Activated naive CD8-positive, alpha-beta T cell (primary cell): ENCODE measurements around the gene DAD1.

Experiments
- H3K27ac Mint-ChIP-seq: one replicate; pipeline ENCODE4 v1.8.0; 2021; ENCODE audit warnings: mixed read lengths
- H3K27me3 Mint-ChIP-seq: one replicate; pipeline ENCODE4 v1.8.0; 2021; ENCODE audit warnings: mixed read lengths
- H3K36me3 Mint-ChIP-seq: one replicate; pipeline ENCODE4 v1.8.0; 2021; ENCODE audit warnings: mixed read lengths
- H3K4me1 Mint-ChIP-seq: one replicate; pipeline ENCODE4 v1.8.0; 2021; ENCODE audit warnings: low read depth, mixed read lengths
- H3K4me3 Mint-ChIP-seq: one replicate; pipeline ENCODE4 v1.8.0; 2021; ENCODE audit warnings: mild to moderate bottlenecking, mixed read lengths
- H3K9me3 Mint-ChIP-seq: one replicate; pipeline ENCODE4 v1.8.0; 2021; ENCODE audit warnings: low read depth, mixed read lengths

DAD1 gene

DNA sequence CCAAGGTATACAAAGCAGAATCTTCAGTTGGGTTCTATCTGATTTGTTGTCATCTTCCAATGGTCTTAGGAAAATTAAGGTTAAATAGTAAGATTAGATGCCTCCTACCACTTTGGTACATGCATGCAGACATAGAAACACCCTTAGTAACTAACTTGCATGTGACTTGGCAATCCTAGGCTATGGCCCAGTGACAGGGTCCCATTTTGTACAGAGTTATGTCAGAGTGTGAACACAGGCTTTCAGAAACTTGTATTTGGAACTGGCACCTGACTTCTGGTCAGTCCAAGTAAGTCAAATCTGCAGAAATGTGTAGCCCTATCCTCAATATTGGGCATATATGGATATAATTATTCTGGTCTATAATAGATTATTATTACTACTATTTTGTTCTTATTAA, 53.1 kb downstream of the DAD1 start:
- Mint-ChIP-seq H3K9me3 (no peaks in the 10 kb centered on the region), H3K4me1 (peaks cover 97% of the 10 kb centered on the region), H3K27ac (peak overlapping the region; percentile 98), H3K4me3 (peak overlapping the region; percentile 87), H3K27me3 (no peaks in the 10 kb centered on the region), H3K36me3 (peaks cover 73% of the 10 kb centered on the region)

DNA sequence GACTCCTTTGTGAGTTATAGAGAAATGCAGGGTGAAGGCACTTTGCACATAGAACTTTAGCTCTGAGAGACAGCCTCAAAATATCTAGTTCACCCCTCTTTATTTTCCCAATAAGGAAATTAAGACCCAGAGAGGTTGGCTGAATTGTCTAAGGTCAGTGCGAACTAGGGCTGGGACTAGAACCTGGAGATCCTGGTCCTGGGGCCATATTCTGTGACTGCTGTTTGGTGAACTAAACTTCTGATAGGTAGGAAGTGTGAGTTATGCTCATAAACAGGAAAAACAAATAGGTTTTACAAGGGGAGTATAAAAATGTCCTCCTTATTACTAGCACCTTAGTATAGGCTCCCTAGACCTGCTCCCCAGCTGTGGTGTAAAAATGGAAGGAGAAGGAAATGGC, 53.9 kb downstream of the DAD1 start:
- Mint-ChIP-seq H3K4me3 (peak overlapping the region; percentile 87), H3K9me3 (no peaks in the 10 kb centered on the region), H3K27ac (peak overlapping the region; percentile 98), H3K27me3 (no peaks in the 10 kb centered on the region), H3K36me3 (peaks cover 70% of the 10 kb centered on the region), H3K4me1 (peaks cover 94% of the 10 kb centered on the region)

DNA sequence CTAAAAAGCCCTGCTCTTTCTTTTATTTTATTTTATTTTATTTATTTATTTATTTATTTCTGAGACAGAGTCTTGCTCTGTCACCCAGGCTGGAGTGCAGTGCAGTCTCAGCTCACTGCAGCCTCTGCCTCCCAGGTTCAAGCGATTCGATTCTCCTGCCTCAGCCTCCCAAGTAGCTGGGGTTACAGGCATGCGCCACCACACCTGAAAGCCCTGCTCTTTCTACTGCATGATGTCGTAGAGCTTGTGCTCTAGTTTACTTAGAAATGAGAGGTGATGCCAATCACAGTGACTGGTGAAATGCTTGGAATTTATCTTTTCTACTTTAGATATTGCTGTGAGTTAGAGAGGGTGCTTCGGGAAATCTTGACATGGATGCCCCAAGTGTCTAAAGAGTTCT, 54.5 kb downstream of the DAD1 start:
- H3K27me3 Mint-ChIP-seq, result no peaks in the 10 kb centered on the region
- H3K36me3 Mint-ChIP-seq, result peaks cover 68% of the 10 kb centered on the region
- H3K4me3 Mint-ChIP-seq, result peak overlapping the region; percentile 88
- H3K27ac Mint-ChIP-seq, result peak overlapping the region; percentile 98
- peaks cover 94% of the 10 kb centered on the region for H3K4me1 Mint-ChIP-seq
- no peaks in the 10 kb centered on the region for H3K9me3 Mint-ChIP-seq

DNA sequence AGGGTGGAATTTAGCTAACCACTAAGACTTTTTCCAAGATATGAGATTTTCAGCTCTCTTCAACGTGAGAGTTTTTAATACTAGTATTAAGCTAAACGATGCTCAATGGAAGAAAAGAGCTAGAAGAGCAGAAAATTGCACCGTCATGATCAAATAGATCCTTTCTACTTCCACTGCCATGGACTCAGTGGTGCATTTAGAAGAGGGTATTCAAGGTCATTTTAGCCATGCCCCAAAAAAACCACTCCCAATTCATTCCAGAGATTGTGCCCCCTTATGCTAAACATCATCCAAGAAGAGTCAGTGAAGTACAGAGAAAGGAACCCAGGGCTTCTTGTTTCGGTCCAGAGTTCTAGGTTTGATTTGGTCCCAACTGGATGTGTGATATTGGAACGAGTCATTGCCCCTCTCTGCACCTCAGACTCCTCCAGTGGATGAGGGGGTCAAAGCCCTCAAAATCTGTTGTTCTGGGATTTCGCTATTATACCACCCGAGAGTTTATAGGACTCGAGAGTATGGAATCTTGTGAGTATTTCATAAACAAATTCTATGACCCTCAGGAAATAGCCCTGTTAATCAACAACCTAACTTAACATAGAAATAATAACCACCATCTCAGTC, 55.2 kb downstream of the DAD1 start:
- Mint-ChIP-seq H3K27ac (peak overlapping the region; percentile 98), H3K36me3 (peaks cover 64% of the 10 kb centered on the region), H3K9me3 (no peaks in the 10 kb centered on the region), H3K4me1 (peaks cover 94% of the 10 kb centered on the region), H3K27me3 (no peaks in the 10 kb centered on the region), H3K4me3 (peak overlapping the region; percentile 88)

DNA sequence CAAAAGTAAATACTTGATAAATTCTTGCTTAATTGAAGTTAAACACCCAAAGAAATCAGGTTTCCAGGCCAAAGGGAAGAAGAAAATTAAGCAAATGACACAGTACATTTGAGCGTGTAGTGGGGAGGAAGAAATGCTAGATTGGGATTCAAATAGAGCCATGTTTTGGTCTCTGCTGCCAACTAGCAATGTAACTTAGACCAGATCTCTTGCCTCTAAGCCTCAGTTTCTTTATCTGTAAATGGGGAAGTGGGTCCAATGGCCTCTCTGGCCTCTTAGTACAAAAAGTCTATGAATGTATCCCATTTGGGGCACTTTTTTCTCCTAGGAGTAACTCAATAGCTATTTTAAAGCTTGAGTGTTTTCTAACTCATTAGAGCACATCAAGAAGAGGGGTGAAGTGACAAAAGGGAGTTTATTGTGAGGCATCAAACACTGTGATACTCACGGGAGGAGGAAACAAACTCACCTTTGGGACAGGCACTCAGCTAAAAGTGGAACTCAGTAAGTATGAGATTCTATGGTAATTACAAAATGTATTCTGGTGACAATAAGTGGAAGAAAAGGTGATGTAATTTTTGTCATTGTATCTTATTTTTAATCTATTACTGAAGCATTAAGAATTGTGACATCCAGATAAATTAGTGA, 55.8 kb downstream of the DAD1 start:
- peak overlapping the region; percentile 98 for H3K27ac Mint-ChIP-seq
- H3K4me1 Mint-ChIP-seq, result peaks cover 94% of the 10 kb centered on the region
- H3K36me3 Mint-ChIP-seq, result peaks cover 67% of the 10 kb centered on the region
- no peaks in the 10 kb centered on the region for H3K27me3 Mint-ChIP-seq
- H3K4me3 Mint-ChIP-seq, result peak overlapping the region; percentile 88
- H3K9me3 Mint-ChIP-seq, result no peaks in the 10 kb centered on the region

DNA sequence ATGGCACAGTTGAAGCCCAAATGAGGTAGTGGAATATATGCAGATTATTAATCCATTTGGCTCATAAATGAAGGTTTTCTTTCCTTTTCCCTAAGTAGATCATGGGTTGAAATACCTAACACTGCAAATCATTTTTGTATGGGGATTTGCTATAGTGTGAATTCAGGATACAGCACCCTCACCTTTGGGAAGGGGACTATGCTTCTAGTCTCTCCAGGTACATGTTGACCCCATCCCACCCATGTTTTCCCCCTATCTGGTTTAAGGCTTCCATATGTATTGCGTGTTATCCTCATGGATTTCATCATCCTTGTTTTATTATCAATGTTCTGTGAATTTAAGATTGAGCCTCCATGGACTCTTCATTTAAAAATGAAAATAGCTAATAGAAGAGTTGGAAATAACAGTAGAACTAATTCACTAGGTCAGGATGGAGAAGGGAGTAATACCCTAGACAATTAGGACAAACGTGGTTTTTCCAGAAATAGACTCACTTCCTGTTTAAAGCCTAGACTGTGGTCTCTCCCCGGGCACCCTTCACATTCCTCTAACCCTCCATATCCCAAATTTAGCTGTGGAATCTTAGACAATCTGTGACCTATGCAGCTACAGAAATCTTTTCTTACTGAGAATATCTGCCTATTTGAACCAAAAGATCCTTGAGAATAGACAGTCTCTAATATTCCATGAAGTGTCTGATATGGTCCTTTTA, 56.5 kb downstream of the DAD1 start:
- Mint-ChIP-seq H3K4me1 (peaks cover 90% of the 10 kb centered on the region), H3K9me3 (no peaks in the 10 kb centered on the region), H3K36me3 (peaks cover 64% of the 10 kb centered on the region)

DNA sequence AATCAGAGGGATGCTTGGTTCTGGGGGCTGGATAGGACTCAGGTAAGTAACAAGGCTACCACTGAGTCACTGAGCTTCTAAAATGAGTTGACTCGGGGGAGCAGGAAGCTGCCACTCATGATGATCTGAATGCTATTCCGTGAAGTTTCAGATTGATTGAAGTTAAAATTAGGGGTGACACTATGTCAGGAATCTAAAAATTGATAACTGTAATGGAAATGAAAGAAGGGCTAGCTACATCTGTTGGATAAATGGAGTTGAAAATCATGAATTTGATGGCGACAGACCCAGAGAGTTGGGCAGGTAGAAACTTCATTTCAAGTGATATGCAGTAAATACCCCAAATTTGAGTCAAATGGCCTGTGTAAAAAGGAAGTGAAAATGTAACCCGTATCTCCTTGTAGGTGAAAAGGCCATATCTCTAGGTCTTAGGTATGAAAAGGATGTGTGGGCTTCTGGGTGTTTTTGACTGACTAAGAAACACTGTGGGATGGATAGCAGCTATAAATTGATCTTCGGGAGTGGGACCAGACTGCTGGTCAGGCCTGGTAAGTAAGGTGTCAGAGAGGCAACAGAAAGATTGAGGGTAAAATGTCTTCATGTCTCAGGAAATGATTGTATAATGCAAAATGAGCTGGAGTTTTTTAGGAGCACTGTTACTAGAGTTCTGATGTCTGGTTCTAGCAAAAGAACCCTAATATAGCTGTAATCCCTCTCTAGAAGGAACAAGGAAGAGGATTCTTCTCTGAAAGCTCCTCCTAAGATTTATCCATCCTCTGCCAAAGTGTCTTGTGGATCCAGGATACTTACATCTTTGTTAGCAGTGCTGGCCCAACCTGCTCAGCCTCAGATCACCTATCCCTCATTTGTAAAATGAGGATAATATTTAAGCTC, 57.3 kb downstream of the DAD1 start:
- peaks cover 66% of the 10 kb centered on the region for H3K36me3 Mint-ChIP-seq
- H3K4me1 Mint-ChIP-seq, result peaks cover 90% of the 10 kb centered on the region
- H3K27me3 Mint-ChIP-seq, result no peaks in the 10 kb centered on the region
- no peaks in the 10 kb centered on the region for H3K9me3 Mint-ChIP-seq
- H3K27ac Mint-ChIP-seq, result peak overlapping the region; percentile 98
- H3K4me3 Mint-ChIP-seq, result peak overlapping the region; percentile 88

More for the DNA sequence above, 56.5 kb downstream of the DAD1 start:
- peak overlapping the region; percentile 88 for H3K4me3 Mint-ChIP-seq
- H3K27me3 Mint-ChIP-seq, result no peaks in the 10 kb centered on the region
- H3K27ac Mint-ChIP-seq, result peak overlapping the region; percentile 98

DNA sequence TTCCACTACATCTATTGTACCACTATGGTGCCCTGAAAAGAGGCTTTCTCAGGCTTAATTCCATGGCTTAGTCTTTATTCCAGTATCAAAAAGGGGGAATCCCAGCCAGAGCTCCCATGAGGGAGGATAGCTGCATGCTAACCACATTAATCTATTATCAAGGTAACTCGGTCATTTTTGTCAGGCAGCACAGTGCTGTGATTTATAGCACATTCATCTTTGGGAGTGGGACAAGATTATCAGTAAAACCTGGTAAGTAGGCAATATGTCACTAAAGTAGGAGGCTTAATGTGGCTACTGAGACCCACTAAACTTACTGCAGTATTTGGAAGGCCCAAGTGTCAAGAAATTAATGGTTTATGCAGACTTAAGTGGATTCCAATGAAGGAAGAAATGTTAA, 58.9 kb downstream of the DAD1 start:
- Mint-ChIP-seq H3K4me1 (peaks cover 90% of the 10 kb centered on the region), H3K27me3 (no peaks in the 10 kb centered on the region), H3K27ac (peak overlapping the region; percentile 97), H3K36me3 (peaks cover 63% of the 10 kb centered on the region), H3K9me3 (no peaks in the 10 kb centered on the region), H3K4me3 (peak overlapping the region; percentile 97)

DNA sequence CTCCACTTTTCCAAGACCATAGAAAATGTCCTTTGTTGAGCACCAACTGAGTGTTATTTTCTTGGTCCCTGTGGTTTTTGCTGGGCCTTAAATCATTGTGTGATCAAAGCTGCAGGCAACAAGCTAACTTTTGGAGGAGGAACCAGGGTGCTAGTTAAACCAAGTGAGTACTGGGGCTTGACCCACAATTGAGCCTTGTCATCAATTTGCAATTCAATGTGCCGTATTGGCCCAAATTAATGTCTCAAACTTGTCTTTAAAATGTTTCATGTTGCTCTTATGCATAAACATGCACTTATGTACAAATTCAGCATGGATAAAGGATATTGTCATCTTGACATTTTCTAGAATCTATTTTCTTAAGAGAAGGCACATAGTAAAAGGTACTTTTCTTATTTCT, 62.3 kb downstream of the DAD1 start:
- H3K27me3 Mint-ChIP-seq, result no peaks in the 10 kb centered on the region
- peaks cover 63% of the 10 kb centered on the region for H3K36me3 Mint-ChIP-seq

DNA sequence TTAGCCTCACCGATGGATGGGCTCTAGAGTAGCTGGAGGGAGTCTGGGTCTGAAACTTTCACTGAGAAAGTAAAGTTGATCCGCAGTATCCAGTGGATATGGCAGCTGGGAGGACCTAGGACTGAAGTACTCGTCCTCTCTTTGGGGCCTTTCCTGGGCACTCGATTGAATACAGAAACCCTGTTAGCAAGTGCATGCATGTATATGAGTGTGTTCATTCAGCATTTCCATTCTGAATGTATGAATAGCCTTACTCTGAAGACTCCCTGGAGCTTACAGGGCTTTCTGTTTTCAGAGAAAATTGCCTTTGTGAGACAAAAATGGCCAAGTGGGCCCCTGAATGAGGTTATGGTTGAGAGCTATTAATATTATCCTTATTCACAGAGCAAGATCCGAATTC, 62.8 kb downstream of the DAD1 start:
- no peaks in the 10 kb centered on the region for H3K9me3 Mint-ChIP-seq
- peaks cover 89% of the 10 kb centered on the region for H3K4me1 Mint-ChIP-seq
- H3K4me3 Mint-ChIP-seq, result peak overlapping the region; percentile 97
- no peaks in the 10 kb centered on the region for H3K27me3 Mint-ChIP-seq
- H3K27ac Mint-ChIP-seq, result peak overlapping the region; percentile 97
- H3K36me3 Mint-ChIP-seq, result peaks cover 64% of the 10 kb centered on the region

More for the DNA sequence above, 62.3 kb downstream of the DAD1 start:
- no peaks in the 10 kb centered on the region for H3K9me3 Mint-ChIP-seq
- peak overlapping the region; percentile 97 for H3K27ac Mint-ChIP-seq
- H3K4me3 Mint-ChIP-seq, result peak overlapping the region; percentile 97
- H3K4me1 Mint-ChIP-seq, result peaks cover 89% of the 10 kb centered on the region

DNA sequence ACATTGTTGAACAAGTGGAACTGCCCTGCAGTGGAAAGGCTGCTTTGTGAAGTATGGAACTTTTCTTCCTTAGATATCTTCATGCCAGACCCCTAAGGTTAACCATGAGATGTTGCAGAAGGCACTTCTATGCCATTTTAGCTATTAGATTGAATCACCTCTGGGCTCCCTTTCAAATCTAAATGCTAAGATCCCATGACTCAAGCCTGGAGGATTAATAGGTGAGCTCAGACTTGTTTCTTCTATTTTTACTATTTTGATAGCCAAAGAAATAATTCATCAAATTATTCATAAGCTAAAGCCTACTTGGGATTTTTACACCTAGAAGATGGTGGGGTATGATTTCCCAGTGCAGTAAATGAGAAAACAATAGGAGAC, 64.3 kb downstream of the DAD1 start:
- Mint-ChIP-seq H3K27me3 (no peaks in the 10 kb centered on the region), H3K4me1 (peaks cover 91% of the 10 kb centered on the region), H3K9me3 (no peaks in the 10 kb centered on the region), H3K36me3 (peaks cover 64% of the 10 kb centered on the region), H3K27ac (peak overlapping the region; percentile 97), H3K4me3 (peak overlapping the region; percentile 97)

DNA sequence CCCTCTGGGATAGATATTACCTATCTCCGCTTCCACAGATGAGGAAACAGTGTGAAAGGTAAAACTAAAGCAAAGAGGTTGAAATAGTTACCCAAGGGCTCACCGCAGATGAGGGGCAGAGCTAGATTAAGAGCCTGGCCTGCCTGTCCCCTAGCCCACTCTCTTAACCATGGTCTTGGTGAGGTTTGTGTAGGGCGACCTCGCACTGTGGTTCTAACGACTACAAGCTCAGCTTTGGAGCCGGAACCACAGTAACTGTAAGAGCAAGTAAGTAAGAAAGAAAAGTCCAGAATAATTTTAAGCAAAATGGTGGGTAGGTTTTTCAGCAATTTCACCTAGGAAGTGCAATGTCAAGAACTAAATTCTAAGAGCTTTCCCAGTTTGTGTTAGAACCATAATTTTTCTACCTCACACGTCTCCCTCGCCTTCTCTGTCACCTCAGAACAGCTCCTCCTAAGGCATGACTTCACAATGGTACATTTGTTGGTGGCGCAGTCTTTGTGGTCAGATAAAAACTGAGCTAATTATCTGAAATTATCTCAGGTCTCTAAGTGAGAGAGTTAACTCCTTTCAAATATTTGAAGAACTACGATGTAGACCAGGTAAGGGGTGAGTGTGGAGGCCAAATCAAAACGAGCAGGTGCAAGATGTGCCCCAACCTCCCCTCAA, 64.8 kb downstream of the DAD1 start:
- Mint-ChIP-seq H3K36me3 (peaks cover 66% of the 10 kb centered on the region), H3K9me3 (no peaks in the 10 kb centered on the region), H3K4me1 (peaks cover 92% of the 10 kb centered on the region), H3K27ac (peak overlapping the region; percentile 97), H3K27me3 (no peaks in the 10 kb centered on the region), H3K4me3 (peak overlapping the region; percentile 97)

DNA sequence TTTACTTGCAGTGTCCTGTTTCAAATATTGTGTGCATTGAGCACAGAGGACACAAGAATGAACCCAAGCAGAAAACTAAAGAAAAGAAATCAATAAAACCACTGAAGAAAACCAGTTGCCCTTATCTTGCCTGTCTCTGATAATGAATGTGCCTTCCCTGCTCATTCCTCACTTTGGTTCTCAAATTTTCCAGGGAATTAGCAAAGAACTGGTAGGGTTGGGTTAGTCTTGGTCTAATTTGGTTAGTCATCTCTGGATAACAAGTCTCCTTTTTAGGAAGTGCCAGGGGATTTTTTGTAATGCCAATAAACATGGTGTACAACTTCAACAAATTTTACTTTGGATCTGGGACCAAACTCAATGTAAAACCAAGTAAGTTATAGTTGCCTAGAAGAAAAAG, 65.7 kb downstream of the DAD1 start:
- Mint-ChIP-seq H3K36me3 (peaks cover 61% of the 10 kb centered on the region), H3K9me3 (no peaks in the 10 kb centered on the region), H3K27me3 (no peaks in the 10 kb centered on the region), H3K4me1 (peaks cover 89% of the 10 kb centered on the region), H3K4me3 (peak overlapping the region; percentile 97), H3K27ac (peak overlapping the region; percentile 97)

DNA sequence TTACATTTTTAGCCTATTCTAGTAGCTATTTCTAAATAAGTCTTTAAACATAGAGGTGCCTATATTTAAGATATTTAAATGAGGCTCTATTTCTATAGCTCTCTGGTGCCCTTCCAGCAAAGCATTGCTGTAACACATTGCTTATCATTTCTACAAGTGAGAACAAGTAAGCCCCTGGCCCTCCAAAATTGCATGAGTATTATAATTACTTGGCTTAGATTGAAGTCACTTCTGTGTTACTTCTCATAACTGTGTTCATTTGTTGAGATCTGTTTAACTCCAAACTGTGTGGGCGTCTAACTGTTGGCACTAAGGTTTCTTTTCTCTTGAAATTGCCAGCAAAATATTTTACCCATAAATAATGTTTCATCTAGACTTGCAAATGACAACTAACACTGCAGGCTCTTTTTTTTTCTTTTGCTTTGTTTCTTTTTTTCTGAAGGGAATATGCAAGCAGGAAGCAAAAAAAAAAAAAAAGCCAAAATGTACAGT, 66.5 kb downstream of the DAD1 start:
- Mint-ChIP-seq H3K27me3 (no peaks in the 10 kb centered on the region), H3K27ac (peak overlapping the region; percentile 97), H3K36me3 (peaks cover 61% of the 10 kb centered on the region), H3K9me3 (no peaks in the 10 kb centered on the region), H3K4me1 (peaks cover 91% of the 10 kb centered on the region), H3K4me3 (peak overlapping the region; percentile 97)
